Psoas muscle (tissue), 8 donors: ENCODE results near the gene PDE8B. TPM values are rescaled to one million over a fixed set of nuclear protein-coding genes. Genes with fewer than 3 reads are reported as not detected.

ENCODE experiments used
- ATAC-seq, 4 donors: fragments of 200-7000 bp; cut with Tn5 transposase; one replicate each; pipeline ENCODE4 v1.9.1; 2020; ENCODE audit warnings: moderate library complexity in 3 of 4, mild to moderate bottlenecking in 2 of 4
- DNase-seq, 2 donors: peaks; one replicate each; pipeline ENCODE4 v3.0.0-alpha.2; 2020
- H3K27ac ChIP-seq: fragments of 200-600 bp; one replicate; pipeline ENCODE4 v1.8.0; 2022
- H3K27me3 ChIP-seq, 3 donors: fragments of 200-600 bp in 1 of 3; one replicate each; pipeline versions ENCODE4 v1.6.1 to v1.8.0; 2013 to 2022; ENCODE audit warnings: low read length in 2 of 3, mild to moderate bottlenecking in 2 of 3, moderate library complexity in 1 of 3; ENCODE audit not compliant: insufficient read depth in 3 of 3
- H3K36me3 ChIP-seq, 2 donors: fragments of 200-600 bp in 1 of 2; one replicate each; pipeline versions ENCODE4 v1.6.1 to v1.8.0; 2013 to 2022; ENCODE audit warnings: low read depth in 1 of 2, mild to moderate bottlenecking in 1 of 2, moderate library complexity in 1 of 2; ENCODE audit not compliant: insufficient read depth in 1 of 2
- H3K4me1 ChIP-seq: fragments of 200-600 bp; one replicate; pipeline ENCODE4 v1.8.0; 2022
- H3K4me3 ChIP-seq: fragments of 200-600 bp; one replicate; pipeline ENCODE4 v1.8.0; 2022; ENCODE audit warnings: mild to moderate bottlenecking
- H3K9me3 ChIP-seq: fragments of 200-600 bp; one replicate; pipeline ENCODE4 v1.8.0; 2022
- WGBS, 3 donors: extraction: QIAGEN DNeasy Blood & Tissue Kit; methylation state at CpG; one replicate each; pipeline versions ENCODE4 v1.1.6 to v1.1.7; 2013; 5-methylcytosine and 5-hydroxymethylcytosine counted together
- intact Hi-C, 2 donors: fragments of 100-400 bp; cut with DNase I; formaldehyde crosslinking; loops; one replicate each; pipeline versions ENCODE4 v1.11.0 to v1.14.2; 2022
- polyA plus RNA-seq, 3 donors: library from polyadenylated mRNA; stranded (reverse); fragments of 200-250 nt; gene quantifications; one replicate each; pipeline ENCODE4 v1.2.3, GENCODE V29; 2013
- total RNA-seq, 4 donors: library from RNA; stranded (reverse); fragmentation: NEBNext Ultra II Directional in 2 of 4; extraction: Animal tissue kit (Norgen Biotek cat#: 25700) in 2 of 4; gene quantifications; one replicate each; pipeline versions ENCODE4 v1.2.1 to v1.2.4, GENCODE V29; 2021 to 2023
- TF ChIP-seq, protein P1 (sequence below): fragments of 200-600 bp; IDR thresholded peaks from one replicate; pipeline ENCODE4 v1.8.0; 2022; ENCODE audit warnings: antibody characterized with exemption
- donor health status: healthy with polysubstance abuse.
- donor health status: DM: no; HTN: no; CAD: no; lungs with moderate emphysema.
- donor health status: Bipolar disorder and iron deficiency.
- donor health status: healthy.
- donor health status: DM: yes; HTN: yes; CAD: no.
- donor health status: DM: no; HTN: no; CAD: no.
- donor health status: DM: no; HTN: no; CAD: no.
- donor health status: DM: yes; HTN: yes; CAD: no.

Gene PDE8B
- total and polyA plus RNA-seq, 7 donors = 0.12 to 2.9 (median 0.46) TPM

- Histone ChIP-seq H3K27me3 (no peaks in the 10 kb centered on the region), H3K4me3 (no peak overlapping the region), H3K36me3 (no peaks in the 10 kb centered on the region), H3K27ac (no peak overlapping the region), H3K4me1 (no peaks in the 10 kb centered on the region), H3K9me3 (no peaks in the 10 kb centered on the region)
- WGBS, 3 donors = 88 to 89% (median 89%) methylated on average over 3 of the region's 3 CpGs
- no peak for DNase-seq
- TF ChIP-seq, protein P1, sequence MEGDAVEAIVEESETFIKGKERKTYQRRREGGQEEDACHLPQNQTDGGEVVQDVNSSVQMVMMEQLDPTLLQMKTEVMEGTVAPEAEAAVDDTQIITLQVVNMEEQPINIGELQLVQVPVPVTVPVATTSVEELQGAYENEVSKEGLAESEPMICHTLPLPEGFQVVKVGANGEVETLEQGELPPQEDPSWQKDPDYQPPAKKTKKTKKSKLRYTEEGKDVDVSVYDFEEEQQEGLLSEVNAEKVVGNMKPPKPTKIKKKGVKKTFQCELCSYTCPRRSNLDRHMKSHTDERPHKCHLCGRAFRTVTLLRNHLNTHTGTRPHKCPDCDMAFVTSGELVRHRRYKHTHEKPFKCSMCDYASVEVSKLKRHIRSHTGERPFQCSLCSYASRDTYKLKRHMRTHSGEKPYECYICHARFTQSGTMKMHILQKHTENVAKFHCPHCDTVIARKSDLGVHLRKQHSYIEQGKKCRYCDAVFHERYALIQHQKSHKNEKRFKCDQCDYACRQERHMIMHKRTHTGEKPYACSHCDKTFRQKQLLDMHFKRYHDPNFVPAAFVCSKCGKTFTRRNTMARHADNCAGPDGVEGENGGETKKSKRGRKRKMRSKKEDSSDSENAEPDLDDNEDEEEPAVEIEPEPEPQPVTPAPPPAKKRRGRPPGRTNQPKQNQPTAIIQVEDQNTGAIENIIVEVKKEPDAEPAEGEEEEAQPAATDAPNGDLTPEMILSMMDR = no peak
- intact Hi-C loops = no loop called here
- ATAC-seq = no peak
Observed at GRCh38 chr5:77343165-77343564, 132.7 kb downstream of the PDE8B start.

- no peak for DNase-seq
- no peak for ATAC-seq
- H3K27ac ChIP-seq = no peak overlapping the region
- H3K36me3 ChIP-seq = no peaks in the 10 kb centered on the region
- H3K27me3 ChIP-seq = no peaks in the 10 kb centered on the region
- no peaks in the 10 kb centered on the region for H3K9me3 ChIP-seq
- TF ChIP-seq, protein P1 = no peak
- H3K4me1 ChIP-seq = no peaks in the 10 kb centered on the region
- intact Hi-C loops = no loop called here
- H3K4me3 ChIP-seq = no peak overlapping the region
- WGBS, 3 donors = 69 to 78% (median 78%) methylated on average over 5 of the region's 5 CpGs
Observed at GRCh38 chr5:77347435-77348098, 137.1 kb downstream of the PDE8B start.

DNA sequence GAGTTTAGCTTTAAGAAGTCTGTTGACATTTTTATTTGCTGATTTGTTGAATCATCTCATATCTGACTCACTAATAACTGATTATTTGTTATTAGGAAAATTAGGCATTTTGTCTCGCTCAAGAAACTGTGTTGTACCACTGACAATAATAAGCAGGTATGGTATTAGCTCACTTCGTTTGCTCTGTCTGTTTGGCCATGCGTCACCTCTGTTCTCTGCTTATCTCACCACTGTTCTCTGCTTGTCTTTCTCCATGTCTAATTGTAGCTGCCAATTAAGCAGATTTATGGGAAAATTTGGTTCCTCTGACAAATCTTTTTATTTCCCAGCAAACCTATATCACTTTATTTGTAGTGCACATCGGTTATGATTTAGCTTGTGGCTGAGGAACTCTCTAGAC lies 142.8 kb downstream of the PDE8B start:
- DNase-seq (no peak), ATAC-seq (no peak)
- WGBS, 3 donors = 95 to 96% (median 95%) methylated on average over 4 of the region's 4 CpGs
- TF ChIP-seq, protein P1 = no peak
- intact Hi-C loops = no loop called here
- no peaks in the 10 kb centered on the region for H3K36me3 ChIP-seq
- no peak overlapping the region for H3K4me3 ChIP-seq
- no peaks in the 10 kb centered on the region for H3K27me3 ChIP-seq
- H3K9me3 ChIP-seq = no peaks in the 10 kb centered on the region
- no peak overlapping the region for H3K27ac ChIP-seq
- no peaks in the 10 kb centered on the region for H3K4me1 ChIP-seq

DNA sequence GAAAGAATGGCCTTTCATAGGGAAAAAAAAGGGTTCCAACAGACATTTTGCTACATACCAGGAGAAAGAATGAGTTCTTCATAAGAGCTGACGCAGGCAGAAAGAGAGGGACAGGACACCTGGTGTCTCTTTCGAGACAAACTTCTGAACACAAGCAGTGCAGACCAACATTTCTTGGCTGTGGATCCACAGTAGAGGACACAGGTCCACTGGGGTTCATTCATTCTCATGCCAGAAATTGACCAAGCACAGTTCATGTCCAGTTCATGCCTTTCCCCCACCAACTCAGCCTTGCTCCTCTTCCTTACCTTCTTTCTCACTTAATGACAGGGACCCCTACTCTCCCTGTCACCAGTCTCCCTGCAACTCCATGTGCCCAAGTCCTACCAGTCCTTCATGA lies 144.0 kb downstream of the PDE8B start:
- no peak for ATAC-seq
- TF ChIP-seq, protein P1 = no peak

GRCh38 chr5:77355080-77355479 lies 144.6 kb downstream of the PDE8B start:
- 89 to 91% (median 91%) methylated on average over 7 of the region's 7 CpGs for WGBS, 3 donors
- Histone ChIP-seq H3K4me3 (no peak overlapping the region), H3K27ac (no peak overlapping the region), H3K4me1 (no peaks in the 10 kb centered on the region), H3K36me3 (no peaks in the 10 kb centered on the region), H3K9me3 (no peaks in the 10 kb centered on the region), H3K27me3 (no peaks in the 10 kb centered on the region)
- intact Hi-C loops = no loop called here
- TF ChIP-seq, protein P1 = no peak
- DNase-seq (no peak), ATAC-seq (no peak)

More for the DNA sequence above, 144.0 kb downstream of the PDE8B start:
- no peaks in the 10 kb centered on the region for H3K9me3 ChIP-seq
- no peak overlapping the region for H3K4me3 ChIP-seq
- no peaks in the 10 kb centered on the region for H3K27me3 ChIP-seq
- no peaks in the 10 kb centered on the region for H3K4me1 ChIP-seq
- no peaks in the 10 kb centered on the region for H3K36me3 ChIP-seq
- DNase-seq = no peak
- no peak overlapping the region for H3K27ac ChIP-seq
- intact Hi-C loops = no loop called here
- WGBS, 3 donors = 78 to 89% (median 83%) methylated on average over 2 of the region's 2 CpGs
